Ishikawa (cell line): ENCODE measurements around the gene PTPN6.

Experiments
- EGR1 ChIP-seq: IDR thresholded peaks from 2 replicates; pipeline ENCODE4 v1.6.1; 2012
- EP300 ChIP-seq: IDR thresholded peaks from 2 replicates; pipeline ENCODE4 v1.6.1; 2012; ENCODE audit warnings: borderline replicate concordance
- RAD21 ChIP-seq: IDR thresholded peaks from 2 replicates; pipeline ENCODE4 v1.6.1; 2012; ENCODE audit warnings: low read depth
- TAF1 ChIP-seq: IDR thresholded peaks from 2 replicates; pipeline ENCODE4 v1.6.1; 2012; ENCODE audit warnings: low read depth, mild to moderate bottlenecking
- TF ChIP-seq, protein P1 (sequence below): IDR thresholded peaks from 2 replicates; pipeline ENCODE4 v1.6.1; 2012
- TF ChIP-seq, protein P2 (sequence below): IDR thresholded peaks from 2 replicates; pipeline ENCODE4 v1.6.1; 2012

DNA sequence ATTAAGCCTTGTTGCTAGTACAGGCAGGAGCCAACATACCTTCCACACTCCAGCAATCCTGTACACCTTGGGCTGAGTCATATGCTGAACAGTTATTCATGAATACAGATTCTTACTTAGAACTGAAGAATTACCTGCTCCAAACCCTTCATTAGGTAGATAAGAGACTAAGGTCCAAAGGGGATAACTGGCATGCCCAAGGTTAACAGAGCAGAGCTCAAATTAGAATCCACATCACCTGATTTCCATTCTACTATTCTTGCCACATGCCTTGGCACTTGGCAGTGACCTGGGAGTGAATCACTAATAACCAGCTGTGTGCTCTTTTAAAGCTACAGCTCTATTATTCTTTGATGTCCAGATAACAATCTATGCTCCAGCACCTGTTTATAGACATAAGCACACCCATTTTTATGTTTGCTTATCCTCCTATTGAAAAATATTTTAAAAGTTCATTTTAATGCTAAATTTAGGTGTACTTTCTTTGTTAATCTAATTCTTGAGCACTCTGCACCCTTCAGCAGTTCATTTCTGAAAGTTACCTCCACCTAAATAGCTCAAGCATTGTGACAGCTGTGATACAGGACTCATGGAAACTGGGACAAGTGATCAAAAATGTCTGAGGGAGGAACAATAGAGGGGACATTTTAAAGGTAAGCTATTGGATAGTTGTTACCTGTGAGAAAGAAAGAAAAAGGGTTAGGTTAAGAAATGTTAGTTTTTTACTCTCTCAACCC, 47.7 kb downstream of the PTPN6 start:
- TF ChIP-seq EGR1 (no peak), RAD21 (no peak), EP300 (no peak; the same call in 1 of the 2 replicates), TAF1 (no peak)
- TF ChIP-seq, protein P1, sequence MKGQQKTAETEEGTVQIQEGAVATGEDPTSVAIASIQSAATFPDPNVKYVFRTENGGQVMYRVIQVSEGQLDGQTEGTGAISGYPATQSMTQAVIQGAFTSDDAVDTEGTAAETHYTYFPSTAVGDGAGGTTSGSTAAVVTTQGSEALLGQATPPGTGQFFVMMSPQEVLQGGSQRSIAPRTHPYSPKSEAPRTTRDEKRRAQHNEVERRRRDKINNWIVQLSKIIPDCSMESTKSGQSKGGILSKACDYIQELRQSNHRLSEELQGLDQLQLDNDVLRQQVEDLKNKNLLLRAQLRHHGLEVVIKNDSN: no peak
- TF ChIP-seq, protein P2, sequence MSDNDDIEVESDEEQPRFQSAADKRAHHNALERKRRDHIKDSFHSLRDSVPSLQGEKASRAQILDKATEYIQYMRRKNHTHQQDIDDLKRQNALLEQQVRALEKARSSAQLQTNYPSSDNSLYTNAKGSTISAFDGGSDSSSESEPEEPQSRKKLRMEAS: 0 out of 2 replicates have a peak, but pooled peaks have one; percentile 8
